Measurements from ENCODE around the gene TSPAN3. TPM values are rescaled to one million over a fixed set of nuclear protein-coding genes. Genes with fewer than 3 reads are reported as not detected.

The TSPAN3 gene
- total RNA-seq, 1 experiment from 2014 or later, result 237 TPM

GRCh38 chr15:77074350-77074749 is 3.4 kb upstream of the TSPAN3 start:
- no peak for DNase-seq
- BruUV-seq (replicated peaks), result no TSS peak
- TF ChIP-seq CTCF (IDR thresholded peaks at IDR 0.05; ENCODE audit: insufficient read depth in 1 of 2, low read depth in 1 of 2, low read length in 1 of 2, severe bottlenecking in 1 of 2, unreplicated experiment in 1 of 2), result no peak
- Histone ChIP-seq H3K36me3 (ENCODE audit: control insufficient read depth, insufficient read depth, low read length) (no peaks in the 10 kb centered on the region), H3K4me3 (ENCODE audit: low read depth, low read length) (no peak overlapping the region), H3K27me3 (replicated peaks; ENCODE audit: control insufficient read depth, insufficient read depth, low read length) (no peaks in the 10 kb centered on the region), H3K9me3 (no peaks in the 10 kb centered on the region), H3K4me1 (peaks cover 9% of the 10 kb centered on the region)
- POLR2A ChIA-PET, result no interaction called here
- Mint-ChIP-seq H3K9me3 (ENCODE audit: unreplicated experiment) (no peaks in the 10 kb centered on the region), H3K27ac (ENCODE audit: unreplicated experiment) (no peak overlapping the region), H3K4me1 (ENCODE audit: low read depth, unreplicated experiment) (peaks cover 18% of the 10 kb centered on the region), H3K27me3 (ENCODE audit: insufficient read depth, unreplicated experiment) (no peaks in the 10 kb centered on the region), H3K36me3 (ENCODE audit: insufficient read depth, unreplicated experiment) (no peaks in the 10 kb centered on the region), H3K4me3 (ENCODE audit: unreplicated experiment) (no peak overlapping the region)
- intact Hi-C loops (cut with micrococcal nuclease; ENCODE audit: unreplicated experiment), result no loop called here
- CTCF ChIA-PET, result no interaction called here

- ChIA-PET POLR2A (interaction anchor here (0.5 to 1.0 kb wide), 4 partner anchors 31 to 727 kb away, joined by 3 to 4 read pairs (median 3); no protein-coding TSS in a partner anchor), CTCF (interaction anchor here (0.8 kb wide), 1 partner anchor 14 kb away, joined by 4 read pairs; no protein-coding TSS in a partner anchor)
- DNase-seq, result no peak
- H3K4me3 ChIP-seq (ENCODE audit: low read depth, low read length), result no peak overlapping the region
- peaks cover 13% of the 10 kb centered on the region for H3K36me3 Mint-ChIP-seq (ENCODE audit: insufficient read depth, unreplicated experiment)
- no peak for TF ChIP-seq CTCF (IDR thresholded peaks at IDR 0.05; ENCODE audit: insufficient read depth in 1 of 2, low read depth in 1 of 2, low read length in 1 of 2, severe bottlenecking in 1 of 2, unreplicated experiment in 1 of 2)
- H3K4me1 Mint-ChIP-seq (ENCODE audit: low read depth, unreplicated experiment), result peaks cover 37% of the 10 kb centered on the region
- H3K36me3 ChIP-seq (ENCODE audit: control insufficient read depth, insufficient read depth, low read length), result no peaks in the 10 kb centered on the region; the same call in 1 of the 2 replicates
- H3K9me3 ChIP-seq, result no peaks in the 10 kb centered on the region
- no peak overlapping the region for H3K27ac Mint-ChIP-seq (ENCODE audit: unreplicated experiment)
- no peaks in the 10 kb centered on the region for H3K9me3 Mint-ChIP-seq (ENCODE audit: unreplicated experiment)
- no peaks in the 10 kb centered on the region for H3K27me3 Mint-ChIP-seq (ENCODE audit: insufficient read depth, unreplicated experiment)
- H3K4me3 Mint-ChIP-seq (ENCODE audit: unreplicated experiment), result peak overlapping the region; percentile 82
- peaks cover 35% of the 10 kb centered on the region for H3K4me1 ChIP-seq
- no peaks in the 10 kb centered on the region for H3K27me3 ChIP-seq (replicated peaks; ENCODE audit: control insufficient read depth, insufficient read depth, low read length)
- no TSS peak for BruUV-seq (replicated peaks)
- intact Hi-C loops (cut with micrococcal nuclease; ENCODE audit: unreplicated experiment), result no loop called here
These were observed 655 bp upstream of the TSPAN3 start for GRCh38 chr15:77071305-77072223.

DNA sequence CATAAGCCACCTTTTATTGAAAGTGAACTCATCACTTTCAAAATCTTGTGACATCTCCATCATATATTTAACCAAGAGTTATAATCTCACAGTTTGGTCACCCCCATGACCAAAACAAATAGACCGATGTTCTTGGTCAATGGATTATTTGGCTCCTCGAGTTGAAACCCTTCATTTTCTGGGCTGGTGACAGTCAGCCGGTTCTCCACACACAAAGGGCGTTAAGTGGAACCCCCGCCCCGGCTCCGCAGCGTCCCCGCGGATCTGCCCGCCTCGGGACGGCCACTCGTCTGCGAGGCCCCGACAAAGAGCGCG is 772 bp downstream of the TSPAN3 start:
- no TSS peak for BruUV-seq (replicated peaks)
- no peak for TF ChIP-seq CTCF (IDR thresholded peaks at IDR 0.05; ENCODE audit: insufficient read depth in 1 of 2, low read depth in 1 of 2, low read length in 1 of 2, severe bottlenecking in 1 of 2, unreplicated experiment in 1 of 2)
- Mint-ChIP-seq H3K27ac (ENCODE audit: unreplicated experiment) (peak overlapping the region; percentile 45), H3K4me1 (ENCODE audit: low read depth, unreplicated experiment) (peaks cover 42% of the 10 kb centered on the region), H3K4me3 (ENCODE audit: unreplicated experiment) (peak overlapping the region; percentile 82), H3K27me3 (ENCODE audit: insufficient read depth, unreplicated experiment) (no peaks in the 10 kb centered on the region), H3K9me3 (ENCODE audit: unreplicated experiment) (no peaks in the 10 kb centered on the region), H3K36me3 (ENCODE audit: insufficient read depth, unreplicated experiment) (peaks cover 17% of the 10 kb centered on the region)
- Histone ChIP-seq H3K4me1 (peaks cover 36% of the 10 kb centered on the region), H3K36me3 (ENCODE audit: control insufficient read depth, insufficient read depth, low read length) (no peaks in the 10 kb centered on the region; the same call in 1 of the 2 replicates), H3K27me3 (replicated peaks; ENCODE audit: control insufficient read depth, insufficient read depth, low read length) (no peaks in the 10 kb centered on the region), H3K4me3 (ENCODE audit: low read depth, low read length) (peak overlapping the region; percentile 64), H3K9me3 (no peaks in the 10 kb centered on the region)
- ChIA-PET CTCF (no interaction called here), POLR2A (no interaction called here)
- intact Hi-C loops (cut with micrococcal nuclease; ENCODE audit: unreplicated experiment), result no loop called here
- no peak for DNase-seq

Data from Caco-2 (cell line).